BLaER1 (cell line): Measurements from ENCODE around the gene ARSJ.

ENCODE experiments used
- H3K27ac ChIP-seq: shearing (Covaris generic); formaldehyde crosslinking; 2 replicates; pipeline ENCODE4 v1.8.1; 2022
- H3K27me3 ChIP-seq: shearing (Covaris generic); formaldehyde crosslinking; 2 replicates; pipeline ENCODE4 v1.8.1; 2022
- H3K36me3 ChIP-seq: shearing (Covaris generic); formaldehyde crosslinking; 2 replicates; pipeline ENCODE4 v1.8.1; 2022
- H3K4me1 ChIP-seq: shearing (Covaris generic); formaldehyde crosslinking; 2 replicates; pipeline ENCODE4 v1.8.1; 2022
- H3K4me2 ChIP-seq: shearing (Covaris generic); formaldehyde crosslinking; 2 replicates; pipeline ENCODE4 v1.8.1; 2022
- H3K4me3 ChIP-seq: shearing (Covaris generic); formaldehyde crosslinking; 2 replicates; pipeline ENCODE4 v1.8.1; 2022
- H3K9ac ChIP-seq: shearing (Covaris generic); formaldehyde crosslinking; 2 replicates; pipeline ENCODE4 v1.8.1; 2022
- H3K9me3 ChIP-seq: shearing (Covaris generic); formaldehyde crosslinking; 2 replicates; pipeline ENCODE4 v1.8.1; 2022
- H4K20me1 ChIP-seq: shearing (Covaris generic); formaldehyde crosslinking; 2 replicates; pipeline ENCODE4 v1.8.1; 2022
- Cebpa-rat ChIP-seq: shearing (Covaris generic); IDR thresholded peaks from 2 replicates; pipeline ENCODE4 v1.8.1; 2022

Gene ARSJ

GRCh38 chr4:113881256-113881655 is 98.2 kb downstream of the ARSJ start:
- H3K27me3 ChIP-seq, result no peaks in the 10 kb centered on the region
- H3K4me1 ChIP-seq, result no peaks in the 10 kb centered on the region
- H3K27ac ChIP-seq, result no peak overlapping the region
- no peaks in the 10 kb centered on the region for H3K36me3 ChIP-seq
- H3K4me3 ChIP-seq, result no peak overlapping the region
- H3K4me2 ChIP-seq, result no peak overlapping the region
- H3K9me3 ChIP-seq, result no peaks in the 10 kb centered on the region
- TF ChIP-seq Cebpa-rat, result no peak
- no peaks in the 10 kb centered on the region for H4K20me1 ChIP-seq
- no peak overlapping the region for H3K9ac ChIP-seq

- H3K4me3 ChIP-seq, result no peak overlapping the region
- no peaks in the 10 kb centered on the region for H3K36me3 ChIP-seq
- no peaks in the 10 kb centered on the region for H3K4me1 ChIP-seq
- no peak overlapping the region for H3K4me2 ChIP-seq
- H3K27ac ChIP-seq, result no peak overlapping the region
- no peaks in the 10 kb centered on the region for H3K27me3 ChIP-seq
- H3K9me3 ChIP-seq, result no peaks in the 10 kb centered on the region
- H3K9ac ChIP-seq, result no peak overlapping the region
- H4K20me1 ChIP-seq, result no peaks in the 10 kb centered on the region
- no peak for TF ChIP-seq Cebpa-rat
These were observed 99.0 kb downstream of the ARSJ start for GRCh38 chr4:113880240-113881028.

GRCh38 chr4:113878668-113879067 is 100.8 kb downstream of the ARSJ start:
- Histone ChIP-seq H3K9ac (no peak overlapping the region), H3K27ac (no peak overlapping the region), H3K4me1 (no peaks in the 10 kb centered on the region), H3K36me3 (no peaks in the 10 kb centered on the region), H4K20me1 (no peaks in the 10 kb centered on the region), H3K9me3 (no peaks in the 10 kb centered on the region), H3K27me3 (no peaks in the 10 kb centered on the region), H3K4me3 (no peak overlapping the region), H3K4me2 (no peak overlapping the region)
- TF ChIP-seq Cebpa-rat, result no peak

GRCh38 chr4:113874480-113874879 is 105.0 kb downstream of the ARSJ start:
- no peaks in the 10 kb centered on the region for H4K20me1 ChIP-seq
- H3K9me3 ChIP-seq, result peaks cover 12% of the 10 kb centered on the region; the same call in 1 of the 2 replicates
- H3K9ac ChIP-seq, result no peak overlapping the region
- peaks cover 6% of the 10 kb centered on the region for H3K4me1 ChIP-seq
- H3K4me3 ChIP-seq, result no peak overlapping the region
- no peak for TF ChIP-seq Cebpa-rat
- H3K27me3 ChIP-seq, result no peaks in the 10 kb centered on the region
- H3K27ac ChIP-seq, result no peak overlapping the region
- no peak overlapping the region for H3K4me2 ChIP-seq
- H3K36me3 ChIP-seq, result no peaks in the 10 kb centered on the region

GRCh38 chr4:113873508-113873907 is 105.9 kb downstream of the ARSJ start:
- no peak for TF ChIP-seq Cebpa-rat
- no peak overlapping the region for H3K4me2 ChIP-seq
- H3K36me3 ChIP-seq, result no peaks in the 10 kb centered on the region
- no peaks in the 10 kb centered on the region for H3K27me3 ChIP-seq
- peaks cover 17% of the 10 kb centered on the region; the same call in 1 of the 2 replicates for H3K9me3 ChIP-seq
- peaks cover 6% of the 10 kb centered on the region for H3K4me1 ChIP-seq
- no peaks in the 10 kb centered on the region for H4K20me1 ChIP-seq
- no peak overlapping the region for H3K4me3 ChIP-seq
- H3K9ac ChIP-seq, result no peak overlapping the region
- H3K27ac ChIP-seq, result no peak overlapping the region

GRCh38 chr4:113872426-113873260 is 106.8 kb downstream of the ARSJ start:
- H3K4me3 ChIP-seq, result no peak overlapping the region
- H3K27ac ChIP-seq, result no peak overlapping the region
- H4K20me1 ChIP-seq, result no peaks in the 10 kb centered on the region
- H3K36me3 ChIP-seq, result no peaks in the 10 kb centered on the region
- no peak overlapping the region for H3K9ac ChIP-seq
- H3K27me3 ChIP-seq, result no peaks in the 10 kb centered on the region
- peaks cover 17% of the 10 kb centered on the region; the same call in 1 of the 2 replicates for H3K9me3 ChIP-seq
- TF ChIP-seq Cebpa-rat, result no peak
- H3K4me2 ChIP-seq, result no peak overlapping the region
- H3K4me1 ChIP-seq, result peaks cover 6% of the 10 kb centered on the region

GRCh38 chr4:113871080-113871479 is 108.4 kb downstream of the ARSJ start:
- Histone ChIP-seq H3K4me2 (no peak overlapping the region), H3K27me3 (no peaks in the 10 kb centered on the region), H3K4me1 (peaks cover 6% of the 10 kb centered on the region), H3K36me3 (no peaks in the 10 kb centered on the region), H3K9me3 (peaks cover 17% of the 10 kb centered on the region; the same call in 1 of the 2 replicates), H4K20me1 (no peaks in the 10 kb centered on the region), H3K9ac (no peak overlapping the region), H3K27ac (no peak overlapping the region), H3K4me3 (no peak overlapping the region)
- TF ChIP-seq Cebpa-rat, result no peak

- Histone ChIP-seq H3K27me3 (no peaks in the 10 kb centered on the region), H3K4me1 (peaks cover 6% of the 10 kb centered on the region), H3K27ac (no peak overlapping the region), H3K36me3 (no peaks in the 10 kb centered on the region), H3K4me2 (peak overlapping the region; percentile 34; the same call in 1 of the 2 replicates), H3K9me3 (peaks cover 17% of the 10 kb centered on the region; the same call in 1 of the 2 replicates), H3K9ac (no peak overlapping the region), H4K20me1 (no peaks in the 10 kb centered on the region), H3K4me3 (no peak overlapping the region)
- no peak for TF ChIP-seq Cebpa-rat
These were observed 109.6 kb downstream of the ARSJ start for GRCh38 chr4:113869743-113870375.

GRCh38 chr4:113866611-113867010 is 112.8 kb downstream of the ARSJ start:
- H3K27ac ChIP-seq, result no peak overlapping the region
- H3K9me3 ChIP-seq, result peaks cover 17% of the 10 kb centered on the region; the same call in 1 of the 2 replicates
- TF ChIP-seq Cebpa-rat, result no peak
- no peaks in the 10 kb centered on the region for H3K36me3 ChIP-seq
- peaks cover 6% of the 10 kb centered on the region for H3K4me1 ChIP-seq
- H3K4me2 ChIP-seq, result no peak overlapping the region
- no peak overlapping the region for H3K4me3 ChIP-seq
- no peaks in the 10 kb centered on the region for H4K20me1 ChIP-seq
- H3K27me3 ChIP-seq, result no peaks in the 10 kb centered on the region
- H3K9ac ChIP-seq, result no peak overlapping the region

- Histone ChIP-seq H3K27ac (no peak overlapping the region), H3K36me3 (no peaks in the 10 kb centered on the region), H3K9ac (no peak overlapping the region), H4K20me1 (no peaks in the 10 kb centered on the region), H3K4me3 (no peak overlapping the region), H3K27me3 (no peaks in the 10 kb centered on the region), H3K4me2 (no peak overlapping the region), H3K4me1 (no peaks in the 10 kb centered on the region), H3K9me3 (no peaks in the 10 kb centered on the region)
- TF ChIP-seq Cebpa-rat, result no peak
These were observed 120.5 kb downstream of the ARSJ start for GRCh38 chr4:113858924-113859323.
